Caco-2 (cell line): Measurements from ENCODE around the gene OSBPL6. TPM values are rescaled to one million over a fixed set of nuclear protein-coding genes. Genes with fewer than 3 reads are reported as not detected.

Experiments
- BruUV-seq: library from RNA; stranded (reverse); fragments of 400-500 nt; replicated peaks from 2 replicates; lab custom pipeline; 2021; lab: Mats Ljungman, UMichigan
- CTCF ChIA-PET: fragments of 300-600 bp; sonication (Branson Sonifier 250); formaldehyde crosslinking; loops from one replicate; lab custom pipeline; 2022; ENCODE audit warnings: antibody characterized with exemption; lab: Charles Lee
- POLR2A ChIA-PET: fragments of 300-600 bp; sonication (Branson Sonifier 250); formaldehyde crosslinking; loops from one replicate; lab custom pipeline; 2022; ENCODE audit warnings: antibody characterized with exemption; lab: Charles Lee
- DNase-seq, 2 experiments: peaks; one replicate each; pipeline versions ENCODE4 v3.0.0 to v3.0.0-alpha.2; 2020 to 2022
- H3K27me3 ChIP-seq: replicated peaks from 2 replicates; pipeline ENCODE4 v1.6.0; 2011; ENCODE audit warnings: low read length; ENCODE audit not compliant: control insufficient read depth, insufficient read depth
- H3K36me3 ChIP-seq: 2 replicates; pipeline ENCODE4 v1.5.1; 2011; ENCODE audit warnings: low read length; ENCODE audit not compliant: control insufficient read depth, insufficient read depth
- H3K4me1 ChIP-seq: fragments of 250-450 bp; sonication (Bioruptor Pico); 2 replicates; pipeline ENCODE4 v1.5.1; 2020; ENCODE audit warnings: mild to moderate bottlenecking
- H3K4me3 ChIP-seq: 2 replicates; pipeline ENCODE4 v1.5.1; 2011; ENCODE audit warnings: low read depth, mild to moderate bottlenecking, control low read depth, low read length
- H3K9me3 ChIP-seq: fragments of 250-450 bp; sonication (Bioruptor Pico); 2 replicates; pipeline ENCODE4 v1.5.1; 2020; ENCODE audit warnings: mild to moderate bottlenecking, moderate library complexity
- H3K27ac Mint-ChIP-seq: one replicate; pipeline ENCODE4 v1.8.0; 2022; ENCODE audit warnings: mixed read lengths; ENCODE audit not compliant: unreplicated experiment
- H3K27me3 Mint-ChIP-seq: one replicate; pipeline ENCODE4 v1.8.0; 2022; ENCODE audit warnings: mixed read lengths; ENCODE audit not compliant: insufficient read depth, unreplicated experiment
- H3K36me3 Mint-ChIP-seq: one replicate; pipeline ENCODE4 v1.8.0; 2022; ENCODE audit warnings: mild to moderate bottlenecking, mixed read lengths; ENCODE audit not compliant: insufficient read depth, unreplicated experiment
- H3K4me1 Mint-ChIP-seq: one replicate; pipeline ENCODE4 v1.8.0; 2022; ENCODE audit warnings: low read depth, mixed read lengths; ENCODE audit not compliant: unreplicated experiment
- H3K4me3 Mint-ChIP-seq: one replicate; pipeline ENCODE4 v1.8.0; 2022; ENCODE audit warnings: mild to moderate bottlenecking, moderate library complexity, mixed read lengths; ENCODE audit not compliant: unreplicated experiment
- H3K9me3 Mint-ChIP-seq: one replicate; pipeline ENCODE4 v1.8.0; 2022; ENCODE audit warnings: mixed read lengths; ENCODE audit not compliant: unreplicated experiment
- CTCF ChIP-seq, 2 experiments: fragments of 200-600 bp in 1 of 2; IDR thresholded peaks; 1 replicate in 1 of 2; 2 replicates in 1 of 2; pipeline versions ENCODE4 v1.5.1 to v1.8.0; 2011 to 2022; ENCODE audit warnings: antibody characterized with exemption in 1 of 2, control low read depth in 1 of 2, inconsistent platforms in 1 of 2, low read depth in 1 of 2, low read length in 1 of 2, mild to moderate bottlenecking in 1 of 2, moderate library complexity in 1 of 2; ENCODE audit not compliant: insufficient read depth in 1 of 2, severe bottlenecking in 1 of 2, unreplicated experiment in 1 of 2
- intact Hi-C: fragments of 100-400 bp; cut with micrococcal nuclease; formaldehyde crosslinking; loops from one replicate; pipeline ENCODE4 v1.10.0; 2022; ENCODE audit not compliant: unreplicated experiment
- total RNA-seq: library from RNA; stranded (reverse); gene quantifications from 2 replicates; pipeline ENCODE4 v1.2.3, GENCODE V29; 2022

The OSBPL6 gene
- total RNA-seq, 1 experiment from 2014 or later: 1.5 TPM

DNA sequence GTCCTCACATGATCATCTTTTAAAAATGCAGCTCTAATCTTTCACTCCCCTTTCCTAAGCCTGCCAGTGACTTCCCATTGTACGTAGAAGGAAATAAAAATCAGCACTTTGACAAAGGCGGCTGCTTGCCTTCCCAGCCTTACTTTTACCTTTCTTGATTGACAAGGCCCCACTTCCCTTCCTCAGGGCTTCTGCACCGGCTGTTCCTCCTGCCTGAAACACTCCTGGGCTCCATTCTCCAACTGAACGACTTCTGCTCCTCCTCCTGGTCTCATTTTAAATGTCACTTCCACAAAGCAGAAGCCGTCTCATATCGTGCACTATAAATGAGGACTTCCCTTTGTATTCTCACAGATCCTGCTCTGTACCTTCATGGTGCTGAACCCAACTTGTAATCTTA, 56.1 kb downstream of the OSBPL6 start:
- no peaks in the 10 kb centered on the region for H3K4me1 Mint-ChIP-seq
- no peak for TF ChIP-seq CTCF (IDR thresholded peaks at IDR 0.05; ENCODE audit: insufficient read depth in 1 of 2, low read depth in 1 of 2, low read length in 1 of 2, severe bottlenecking in 1 of 2, unreplicated experiment in 1 of 2)
- CTCF ChIA-PET: no interaction called here
- BruUV-seq: no TSS peak
- POLR2A ChIA-PET: no interaction called here
- H3K4me3 Mint-ChIP-seq: no peak overlapping the region
- Histone ChIP-seq H3K4me1 (no peaks in the 10 kb centered on the region), H3K4me3 (no peak overlapping the region), H3K36me3 (no peaks in the 10 kb centered on the region), H3K9me3 (no peaks in the 10 kb centered on the region), H3K27me3 (no peaks in the 10 kb centered on the region)
- no peak overlapping the region for H3K27ac Mint-ChIP-seq
- no peaks in the 10 kb centered on the region for H3K9me3 Mint-ChIP-seq
- intact Hi-C loops: no loop called here
- no peaks in the 10 kb centered on the region for H3K36me3 Mint-ChIP-seq
- no peak for DNase-seq
- no peaks in the 10 kb centered on the region for H3K27me3 Mint-ChIP-seq

DNA sequence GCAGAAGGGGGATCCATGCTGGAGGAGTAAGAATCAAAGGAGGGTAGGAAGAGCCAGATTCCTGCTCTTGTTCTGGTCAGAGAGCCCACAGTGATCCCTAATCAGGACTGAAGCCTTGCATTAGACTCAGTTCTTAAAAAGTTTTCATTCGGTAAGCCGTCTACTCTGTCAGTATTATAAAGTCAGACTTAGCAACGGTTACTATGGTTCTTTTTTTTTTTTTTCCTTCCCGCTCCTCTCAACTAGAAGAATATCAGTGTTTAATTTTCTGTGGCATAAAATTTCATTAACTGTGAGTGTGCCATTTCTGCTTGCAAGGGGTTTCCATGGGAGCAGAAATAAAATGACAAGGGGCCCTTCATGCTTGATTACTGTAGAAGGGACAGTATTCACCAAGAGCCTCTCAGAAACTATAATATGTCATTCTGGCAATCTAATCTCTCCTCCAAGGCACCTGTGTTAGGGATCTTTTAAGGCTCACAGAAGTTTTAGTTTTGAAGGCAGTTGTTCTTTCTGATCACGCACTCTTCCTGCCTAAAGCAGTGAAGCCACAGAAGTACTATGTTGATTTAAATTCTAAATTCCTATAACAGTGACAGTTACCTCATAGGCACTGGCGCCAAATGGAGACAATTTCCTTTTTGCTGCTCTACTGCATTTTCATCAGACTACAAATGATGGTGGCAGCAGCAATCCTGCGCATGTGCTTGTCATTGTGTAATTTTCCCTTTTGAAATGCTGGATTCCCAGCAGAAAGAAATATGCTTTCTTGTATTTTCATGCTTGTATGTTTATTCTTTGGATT, 57.0 kb downstream of the OSBPL6 start:
- H3K27me3 Mint-ChIP-seq: no peaks in the 10 kb centered on the region
- no TSS peak for BruUV-seq
- H3K36me3 Mint-ChIP-seq: no peaks in the 10 kb centered on the region
- no peak for DNase-seq
- no peak overlapping the region for H3K4me3 Mint-ChIP-seq
- no peaks in the 10 kb centered on the region for H3K9me3 ChIP-seq
- no peaks in the 10 kb centered on the region for H3K4me1 Mint-ChIP-seq
- ChIA-PET CTCF (interaction anchor here (0.6 kb wide), 1 partner anchor 168 kb away, joined by 3 read pairs; no protein-coding TSS in a partner anchor), POLR2A (no interaction called here)
- no peak for TF ChIP-seq CTCF (IDR thresholded peaks at IDR 0.05; ENCODE audit: insufficient read depth in 1 of 2, low read depth in 1 of 2, low read length in 1 of 2, severe bottlenecking in 1 of 2, unreplicated experiment in 1 of 2)
- intact Hi-C loops: no loop called here
- no peaks in the 10 kb centered on the region for H3K4me1 ChIP-seq
- H3K9me3 Mint-ChIP-seq: no peaks in the 10 kb centered on the region
- H3K4me3 ChIP-seq: no peak overlapping the region
- H3K27me3 ChIP-seq: no peaks in the 10 kb centered on the region
- H3K27ac Mint-ChIP-seq: no peak overlapping the region
- H3K36me3 ChIP-seq: no peaks in the 10 kb centered on the region

DNA sequence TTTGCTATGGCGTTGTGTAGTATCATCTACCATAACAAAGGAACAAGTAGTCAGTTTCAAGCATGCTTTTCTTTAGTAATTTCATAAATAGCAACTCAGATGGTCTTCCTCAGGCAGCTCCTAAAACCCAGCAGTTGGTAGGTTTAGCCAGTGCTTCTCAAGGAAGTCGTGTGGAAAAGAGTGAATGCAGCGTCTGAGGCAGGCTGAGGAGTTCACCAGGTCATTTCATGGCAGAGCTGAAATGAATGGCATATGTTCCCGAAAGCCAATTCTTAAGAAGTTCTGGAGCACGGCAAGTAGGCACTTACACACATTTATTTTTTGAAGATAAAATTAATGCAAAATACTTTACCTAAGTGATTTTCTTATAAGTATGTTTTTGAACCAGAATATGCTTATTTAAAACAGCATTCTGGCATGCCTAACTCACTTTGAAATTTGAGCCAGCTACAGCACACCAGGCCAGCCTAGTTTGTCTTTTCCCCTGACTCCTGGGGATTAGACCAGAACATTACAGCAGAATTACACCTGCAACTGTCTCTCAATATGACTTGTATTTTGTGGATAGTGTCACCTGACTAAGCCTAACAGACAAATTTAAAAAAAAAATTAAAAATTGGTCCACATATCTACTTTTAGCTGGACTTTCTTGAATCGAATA, 62.2 kb downstream of the OSBPL6 start:
- Mint-ChIP-seq H3K36me3 (no peaks in the 10 kb centered on the region), H3K27me3 (no peaks in the 10 kb centered on the region), H3K4me3 (no peak overlapping the region), H3K27ac (no peak overlapping the region), H3K4me1 (no peaks in the 10 kb centered on the region), H3K9me3 (no peaks in the 10 kb centered on the region)
- intact Hi-C loops: no loop called here
- no peak overlapping the region for H3K4me3 ChIP-seq
- H3K9me3 ChIP-seq: no peaks in the 10 kb centered on the region
- H3K4me1 ChIP-seq: no peaks in the 10 kb centered on the region
- DNase-seq: no peak
- ChIA-PET CTCF (no interaction called here), POLR2A (no interaction called here)
- no peak for TF ChIP-seq CTCF (IDR thresholded peaks at IDR 0.05; ENCODE audit: insufficient read depth in 1 of 2, low read depth in 1 of 2, low read length in 1 of 2, severe bottlenecking in 1 of 2, unreplicated experiment in 1 of 2)
- H3K27me3 ChIP-seq: no peaks in the 10 kb centered on the region
- BruUV-seq: no TSS peak
- H3K36me3 ChIP-seq: no peaks in the 10 kb centered on the region
